H1 (cell line): Measurements from ENCODE around the gene GSTM3. TPM values are rescaled to one million over a fixed set of nuclear protein-coding genes. Genes with fewer than 3 reads are reported as not detected.

Experiments used
- CTCF ChIA-PET: fragments of 300-600 bp; sonication (Branson Sonifier 250); formaldehyde crosslinking; loops from one replicate; lab custom pipeline; 2021; ENCODE audit not compliant: partially characterized antibody; lab: Charles Lee
- POLR2A ChIA-PET: fragments of 300-600 bp; sonication (Branson Sonifier 250); formaldehyde crosslinking; loops from one replicate; lab custom pipeline; 2021; ENCODE audit warnings: inconsistent platforms; ENCODE audit not compliant: partially characterized antibody; lab: Charles Lee
- DNase-seq, 2 experiments: peaks; one replicate each; pipeline versions ENCODE4 v3.0.0 to v3.0.0-alpha.2; 2010 to 2022; ENCODE audit warnings: low spot score in 2 of 2, low read depth in 1 of 2, mixed read lengths in 1 of 2
- FAIRE-seq: peaks from 2 replicates; lab custom pipeline; 2011; peaks lifted over from hg19 to GRCh38; lab: Jason Lieb, UNC
- H2AFZ ChIP-seq: 2 replicates; pipeline ENCODE4 v1.8.1; 2012; ENCODE audit warnings: low read length, inconsistent platforms
- H2AK5ac ChIP-seq: 2 replicates; pipeline ENCODE4 v1.6.1; 2013; ENCODE audit warnings: low read depth, low read length
- H2BK120ac ChIP-seq: replicated peaks from 2 replicates; pipeline ENCODE3; 2013; ENCODE audit warnings: low read depth, low read length, inconsistent platforms
- H2BK12ac ChIP-seq: 2 replicates; pipeline ENCODE4 v1.6.1; 2013; ENCODE audit warnings: low read depth, low read length
- H2BK15ac ChIP-seq: 2 replicates; pipeline ENCODE4 v1.6.1; 2013; ENCODE audit warnings: low read length
- H2BK20ac ChIP-seq: 2 replicates; pipeline ENCODE4 v1.6.1; 2013; ENCODE audit warnings: low read length
- H2BK5ac ChIP-seq: 2 replicates; pipeline ENCODE4 v1.6.1; 2013; ENCODE audit warnings: low read depth, low read length
- H3K14ac ChIP-seq: 2 replicates; pipeline ENCODE4 v1.6.1; 2013; ENCODE audit warnings: inconsistent platforms; ENCODE audit not compliant: insufficient read length
- H3K18ac ChIP-seq: 2 replicates; pipeline ENCODE4 v1.6.1; 2013; ENCODE audit warnings: low read length; ENCODE audit errors: extremely low read depth
- H3K23ac ChIP-seq: 2 replicates; pipeline ENCODE4 v1.6.1; 2013; ENCODE audit warnings: inconsistent platforms; ENCODE audit not compliant: insufficient read length
- H3K23me2 ChIP-seq: 2 replicates; pipeline ENCODE4 v1.6.1; 2013; ENCODE audit warnings: low read depth, low read length
- H3K27ac ChIP-seq: 2 replicates; pipeline ENCODE4 v1.6.1; 2011; ENCODE audit warnings: low read depth, low read length, inconsistent platforms
- H3K27me3 ChIP-seq, 4 experiments: replicated peaks in 1 of 4; 1 replicate in 1 of 4; 2 replicates in 3 of 4; pipeline versions ENCODE4 v1.6.1 to v1.8.1; 2011 to 2013; ENCODE audit warnings: low read length in 3 of 4, mild to moderate bottlenecking in 3 of 4, inconsistent platforms in 2 of 4, mixed read lengths in 2 of 4, moderate library complexity in 1 of 4; ENCODE audit not compliant: control insufficient read depth in 3 of 4, insufficient read depth in 3 of 4; ENCODE audit errors: extremely low read depth in 1 of 4
- H3K36me3 ChIP-seq, 4 experiments: 2 replicates each; pipeline versions ENCODE4 v1.6.1 to v1.8.1; 2011 to 2013; ENCODE audit warnings: mild to moderate bottlenecking in 4 of 4, low read length in 3 of 4, moderate library complexity in 2 of 4, control low read depth in 1 of 4, inconsistent platforms in 1 of 4; ENCODE audit not compliant: insufficient read depth in 4 of 4, control insufficient read depth in 2 of 4
- H3K4ac ChIP-seq: replicated peaks from 2 replicates; pipeline ENCODE3; 2013; ENCODE audit warnings: low read length, low read depth, mixed read lengths, inconsistent platforms; ENCODE audit not compliant: insufficient read length
- H3K4me1 ChIP-seq, 4 experiments: replicated peaks in 1 of 4; 1 replicate in 1 of 4; 2 replicates in 3 of 4; pipeline versions ENCODE4 v1.6.1 to v1.8.1; 2011 to 2013; ENCODE audit warnings: low read length in 3 of 4, inconsistent platforms in 2 of 4, mixed read lengths in 1 of 4; ENCODE audit not compliant: insufficient read depth in 4 of 4, control insufficient read depth in 3 of 4
- H3K4me2 ChIP-seq, 2 experiments: 2 replicates each; pipeline versions ENCODE4 v1.6.1 to v1.8.1; 2011 to 2013; ENCODE audit warnings: low read depth in 2 of 2, low read length in 2 of 2, control low read depth in 1 of 2, inconsistent platforms in 1 of 2, mild to moderate bottlenecking in 1 of 2; ENCODE audit not compliant: insufficient read depth in 1 of 2
- H3K4me3 ChIP-seq, 4 experiments: fragments of 200-600, 300-600 bp in 1 of 4; sonication (generic), shearing (Covaris generic), sonication (Bioruptor Twin) in 1 of 4; 2 replicates each; pipeline versions ENCODE4 v1.5.1 to v1.8.1; 2011 to 2016; ENCODE audit warnings: low read length in 4 of 4, low read depth in 3 of 4, control low read depth in 2 of 4, inconsistent platforms in 2 of 4, mild to moderate bottlenecking in 2 of 4, mixed read lengths in 1 of 4, moderate library complexity in 1 of 4; ENCODE audit not compliant: insufficient read depth in 2 of 4; ENCODE audit errors: extremely low read depth in 1 of 4
- H3K56ac ChIP-seq: replicated peaks from 2 replicates; pipeline ENCODE3; 2013; ENCODE audit warnings: low read depth, mild to moderate bottlenecking, mixed read lengths, low read length, inconsistent platforms; ENCODE audit not compliant: insufficient read length
- H3K79me1 ChIP-seq: 2 replicates; pipeline ENCODE4 v1.6.1; 2013; ENCODE audit warnings: low read depth, low read length, control low read depth
- H3K79me2 ChIP-seq, 2 experiments: 2 replicates each; pipeline versions ENCODE4 v1.6.1 to v1.8.1; 2012 to 2013; ENCODE audit warnings: low read length in 2 of 2, mild to moderate bottlenecking in 2 of 2, inconsistent platforms in 1 of 2; ENCODE audit not compliant: insufficient read depth in 2 of 2, control insufficient read depth in 1 of 2
- H3K9ac ChIP-seq, 4 experiments: replicated peaks in 1 of 4; 1 replicate in 1 of 4; 2 replicates in 3 of 4; pipeline versions ENCODE4 v1.6.1 to v1.8.1; 2011 to 2013; ENCODE audit warnings: low read depth in 3 of 4, low read length in 3 of 4, control low read depth in 2 of 4, mild to moderate bottlenecking in 2 of 4, moderate library complexity in 2 of 4, inconsistent platforms in 1 of 4; ENCODE audit errors: extremely low read depth in 1 of 4
- H3K9me3 ChIP-seq, 2 experiments: 2 replicates each; pipeline versions ENCODE4 v1.6.1 to v1.8.1; 2012 to 2013; ENCODE audit warnings: mild to moderate bottlenecking in 2 of 2, moderate library complexity in 2 of 2, control low read depth in 1 of 2, inconsistent platforms in 1 of 2, low read depth in 1 of 2, low read length in 1 of 2, mixed read lengths in 1 of 2; ENCODE audit not compliant: insufficient read depth in 2 of 2
- H4K20me1 ChIP-seq, 2 experiments: replicated peaks in 1 of 2; 2 replicates each; pipeline versions ENCODE3 to v1.8.1; 2011 to 2013; ENCODE audit warnings: inconsistent platforms in 2 of 2, low read length in 2 of 2, mild to moderate bottlenecking in 1 of 2; ENCODE audit not compliant: insufficient read depth in 2 of 2, control insufficient read depth in 1 of 2
- H4K5ac ChIP-seq: 2 replicates; pipeline ENCODE4 v1.6.1; 2013; ENCODE audit warnings: low read length, low read depth, mixed read lengths, inconsistent platforms; ENCODE audit not compliant: insufficient read length
- H4K8ac ChIP-seq: 2 replicates; pipeline ENCODE4 v1.8.0; 2013; ENCODE audit warnings: mild to moderate bottlenecking, moderate library complexity, low read length, inconsistent platforms; ENCODE audit not compliant: insufficient read depth; ENCODE audit errors: extremely low read depth
- H4K91ac ChIP-seq: replicated peaks from 2 replicates; pipeline ENCODE3; 2013; ENCODE audit warnings: low read length, mixed read lengths, inconsistent platforms; ENCODE audit not compliant: insufficient read length
- ATF3 ChIP-seq: IDR thresholded peaks from 2 replicates; pipeline ENCODE4 v1.6.1; 2011; ENCODE audit warnings: low read depth, mild to moderate bottlenecking, low read length; ENCODE audit not compliant: insufficient read depth
- E2F6 ChIP-seq: IDR thresholded peaks from 2 replicates; pipeline ENCODE4 v1.6.1; 2012; ENCODE audit warnings: inconsistent platforms
- EGR1 ChIP-seq: IDR thresholded peaks from 2 replicates; pipeline ENCODE4 v1.6.1; 2011; ENCODE audit warnings: low read depth, low read length, borderline replicate concordance
- FOSL1 ChIP-seq: IDR thresholded peaks from 2 replicates; pipeline ENCODE4 v1.6.1; 2011; ENCODE audit warnings: mild to moderate bottlenecking, low read depth, low read length, moderate library complexity; ENCODE audit not compliant: insufficient read depth
- GTF2F1 ChIP-seq: IDR thresholded peaks from 2 replicates; pipeline ENCODE4 v1.6.1; 2012; ENCODE audit warnings: low read depth, low read length, improper control_type of control experiment, borderline replicate concordance
- HDAC2 ChIP-seq, 2 experiments: fragments of 300-600 bp in 1 of 2; sonication (generic) in 1 of 2; IDR thresholded peaks; 2 replicates each; pipeline ENCODE4 v1.6.1; 2011 to 2012; ENCODE audit warnings: low read depth in 2 of 2, low read length in 2 of 2, mild to moderate bottlenecking in 2 of 2, moderate library complexity in 2 of 2, borderline replicate concordance in 1 of 2, inconsistent platforms in 1 of 2
- NANOG ChIP-seq: IDR thresholded peaks from 2 replicates; pipeline ENCODE4 v1.6.1; 2011; ENCODE audit warnings: low read length, low read depth, mild to moderate bottlenecking, inconsistent platforms; ENCODE audit not compliant: insufficient read depth, poor library complexity, severe bottlenecking
- POLR2A ChIP-seq, 2 experiments: IDR thresholded peaks; 1 replicate in 1 of 2; 2 replicates in 1 of 2; pipeline ENCODE4 v1.6.1; 2011; ENCODE audit warnings: low read depth in 2 of 2, low read length in 2 of 2, mild to moderate bottlenecking in 2 of 2; ENCODE audit errors: control extremely low read depth in 1 of 2
- POLR2AphosphoS5 ChIP-seq: IDR thresholded peaks from 2 replicates; pipeline ENCODE4 v1.6.1; 2011; ENCODE audit warnings: low read depth, low read length
- SIN3A ChIP-seq, 2 experiments: IDR thresholded peaks in 1 of 2; conservative IDR thresholded peaks in 1 of 2; 2 replicates each; pipeline ENCODE4 v1.6.1; 2011 to 2012; ENCODE audit warnings: low read length in 2 of 2, improper control_type of control experiment in 1 of 2, low read depth in 1 of 2, mild to moderate bottlenecking in 1 of 2
- SP2 ChIP-seq: IDR thresholded peaks from 2 replicates; pipeline ENCODE4 v1.6.1; 2012; ENCODE audit warnings: mild to moderate bottlenecking, low read length, inconsistent platforms
- TBP ChIP-seq: IDR thresholded peaks from 2 replicates; pipeline ENCODE4 v1.6.1; 2011; ENCODE audit warnings: low read depth, low read length, improper control_type of control experiment
- TEAD4 ChIP-seq: IDR thresholded peaks from 2 replicates; pipeline ENCODE4 v1.6.1; 2012; ENCODE audit warnings: low read depth, low read length, inconsistent platforms, mixed read lengths
- WGBS, 2 experiments: shearing (Covaris generic) in 1 of 2; methylation state at CpG; one replicate each; pipeline versions ENCODE4 v1.1.6 to v1.1.7; 2013 to 2015; ENCODE audit warnings: low lambda C conversion rate in 2 of 2, mixed read lengths in 2 of 2, inconsistent platforms in 1 of 2, low coverage in 1 of 2, missing lambda C conversion rate in 1 of 2; ENCODE audit not compliant: insufficient replicate concordance in 2 of 2, insufficient coverage in 1 of 2, insufficient read length in 1 of 2; ENCODE audit errors: extremely low coverage in 1 of 2, missing lambda C conversion rate in 1 of 2; 5-methylcytosine and 5-hydroxymethylcytosine counted together
- polyA plus RNA-seq, 7 experiments: library from polyadenylated mRNA; depleted of rRNA in 3 of 7; stranded (reverse) in 5 of 7; unstranded in 2 of 7; fragments of >200 nt in 5 of 7; fragments of 200-250 nt in 2 of 7; gene quantifications; 1 replicate in 5 of 7; 2 replicates in 1 of 7; 4 replicates in 1 of 7; pipeline versions ENCODE4 v1.2.1 to v1.2.3, GENCODE V29; 2011 to 2013; ENCODE audit warnings: missing spikeins in 2 of 7, mixed read lengths in 2 of 7
- total RNA-seq: library from RNA; stranded (reverse); fragmentation: NEBNext Ultra II Directional; extraction: Animal tissue kit (Norgen Biotek cat#: 25700); gene quantifications from 2 replicates; pipeline ENCODE4 v1.2.1, GENCODE V29; 2021

The GSTM3 gene
- total and polyA plus RNA-seq, 2 of the 8 experiments (the other 6 are each of a cell fraction or from before 2014, with no cell fraction given) = 2.2 to 5.1 TPM

GRCh38 chr1:109732390-109732881, 8.4 kb downstream of the GSTM3 start:
- CTCF ChIA-PET = interaction anchor here (2.6 kb wide), 1 partner anchor 92 kb away, joined by 7 read pairs; no protein-coding TSS in a partner anchor
- TF ChIP-seq FOSL1 = no peak
- no peak for TF ChIP-seq TBP
- TF ChIP-seq HDAC2 (IDR thresholded peaks at IDR 0.05; ENCODE audit: borderline replicate concordance in 1 of 2, low read depth in 2 of 2, low read length in 2 of 2) = no peak
- TF ChIP-seq E2F6 = no peak
- TF ChIP-seq SIN3A (conservative IDR thresholded peaks at IDR 0.05 in 1 of 2, IDR thresholded peaks at IDR 0.05 in 1 of 2; ENCODE audit: low read depth in 1 of 2, low read length in 2 of 2) = no peak
- TF ChIP-seq POLR2A (IDR thresholded peaks at IDR 0.05; ENCODE audit: control extremely low read depth in 1 of 2, low read depth in 2 of 2, low read length in 2 of 2) = no peak
- TF ChIP-seq POLR2AphosphoS5 = no peak
- no peak for TF ChIP-seq TEAD4
- no peak for TF ChIP-seq ATF3
- TF ChIP-seq EGR1 = no peak
- TF ChIP-seq GTF2F1 = no peak
- no peak for TF ChIP-seq NANOG
- TF ChIP-seq SP2 = no peak

More at GRCh38 chr1:109732390-109732881, 8.4 kb downstream of the GSTM3 start:
- Histone ChIP-seq H3K79me2 (no peaks in the 10 kb centered on the region), H3K4me2 (no peak overlapping the region), H3K4me1 (no peaks in the 10 kb centered on the region), H3K14ac (no peak overlapping the region), H3K27me3 (peaks cover 0 to 2% (median 0%) of the 10 kb centered on the region in 4 experiments; a peak in 1 of 7 replicates), H2AK5ac (no peak overlapping the region), H2AFZ (no peak overlapping the region), H3K9me3 (no peaks in the 10 kb centered on the region), H4K20me1 (no peaks in the 10 kb centered on the region), H3K79me1 (no peaks in the 10 kb centered on the region), H4K8ac (no peak overlapping the region), H3K4ac (no peak overlapping the region), H4K91ac (no peak overlapping the region), H3K36me3 (no peaks in the 10 kb centered on the region), H3K23me2 (no peaks in the 10 kb centered on the region), H2BK15ac (no peak overlapping the region), H3K56ac (no peak overlapping the region), H3K4me3 (no peak overlapping the region), H4K5ac (no peak overlapping the region), H3K9ac (no peak overlapping the region), H2BK5ac (no peak overlapping the region), H3K23ac (no peak overlapping the region), H2BK12ac (no peak overlapping the region), H3K27ac (no peak overlapping the region), H3K18ac (no peak overlapping the region), H2BK120ac (no peak overlapping the region), H2BK20ac (no peak overlapping the region)
- DNase-seq (no peak), FAIRE-seq (no peak)
- POLR2A ChIA-PET = no interaction called here
- 83% methylated on average over 3 of the region's 3 CpGs; no CpG with 5 or more reads in 1 of the 2 experiments for WGBS, 2 experiments
